Activated CD4-positive, alpha-beta T cell treated with anti-CD3 and anti-CD28 coated beads for 4 hours (primary cell): ENCODE measurements around the gene GTPBP4.
"Not testable (repeated sequence)": the region's sequence is repeated elsewhere in the genome, so short reads cannot be mapped to it uniquely, and the experiment has no call there.

Source experiments
- DNase-seq, 2 donors: peaks; one replicate each; pipeline ENCODE4 v3.0.0-alpha.2; 2020

The GTPBP4 gene

DNA sequence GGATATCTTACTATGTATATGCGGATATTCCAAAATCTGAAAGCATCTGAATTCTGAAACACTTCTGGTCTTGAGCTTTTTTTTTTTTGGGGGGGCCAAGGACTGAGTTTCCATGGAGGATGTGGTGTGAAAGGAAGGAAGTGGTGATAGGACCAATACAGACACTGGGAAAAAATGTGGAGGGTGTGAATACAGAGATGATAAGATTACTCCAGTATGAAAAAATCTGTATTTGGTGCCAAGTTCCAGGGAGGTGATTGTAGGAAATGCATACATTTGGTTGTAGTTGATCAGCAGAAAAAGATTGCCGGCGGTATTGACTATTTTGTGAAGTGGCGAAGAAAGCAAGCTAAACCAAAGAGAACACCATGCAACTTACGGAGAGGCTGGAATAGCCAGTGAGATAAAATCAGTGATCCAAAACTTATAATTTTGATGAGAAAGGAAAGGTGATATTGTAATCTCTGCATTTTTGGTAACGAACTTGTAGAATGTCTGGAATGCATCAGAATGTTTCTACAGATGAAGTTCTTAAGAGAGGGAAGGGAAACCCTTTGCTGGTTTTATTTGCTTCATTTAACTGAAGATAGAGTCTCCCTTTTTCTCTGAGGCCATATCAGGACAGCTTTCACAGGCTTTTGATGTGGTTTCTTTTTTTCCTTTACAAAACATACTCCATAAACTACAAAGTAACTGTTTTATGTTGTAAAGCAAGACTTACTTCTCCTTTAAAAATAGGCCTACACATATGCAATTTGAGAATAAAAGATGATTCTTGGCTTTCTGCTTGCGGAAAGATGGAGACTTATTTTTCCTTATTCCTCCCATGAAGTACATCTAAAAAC lies 73.9 kb downstream of the GTPBP4 start:
- DNase-seq: no peak

DNA sequence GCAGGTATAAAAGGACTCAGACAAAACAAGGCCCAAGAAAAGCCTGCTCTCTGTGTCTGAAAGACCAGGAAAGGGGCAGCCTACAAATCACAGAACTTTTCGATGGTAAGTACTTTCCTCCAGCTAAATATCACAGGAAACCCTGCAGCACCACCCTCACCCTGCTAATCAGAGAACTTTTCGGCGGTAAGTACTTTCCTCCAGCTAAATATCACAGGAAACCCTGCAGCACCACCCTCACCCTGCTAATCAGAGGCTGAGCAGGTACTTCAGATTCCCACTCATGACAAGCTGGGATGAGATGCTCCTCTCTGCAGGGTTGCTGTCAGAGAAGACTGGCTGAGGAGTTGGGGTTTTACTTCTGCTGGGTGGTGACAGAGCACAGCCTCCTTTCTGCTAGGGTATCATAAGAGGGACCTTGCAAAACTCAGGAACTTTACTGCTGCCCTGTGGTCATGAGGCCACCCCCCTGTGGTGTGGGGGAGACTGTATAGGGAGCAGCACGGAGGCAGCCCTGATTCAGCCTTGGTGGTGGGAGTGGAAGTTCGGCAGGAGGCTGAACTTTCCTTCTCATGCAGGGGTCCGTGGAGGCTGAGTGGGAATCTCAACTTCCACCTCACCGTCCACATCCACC lies 75.1 kb downstream of the GTPBP4 start:
- peak; percentile 14 to 24 for DNase-seq

DNA sequence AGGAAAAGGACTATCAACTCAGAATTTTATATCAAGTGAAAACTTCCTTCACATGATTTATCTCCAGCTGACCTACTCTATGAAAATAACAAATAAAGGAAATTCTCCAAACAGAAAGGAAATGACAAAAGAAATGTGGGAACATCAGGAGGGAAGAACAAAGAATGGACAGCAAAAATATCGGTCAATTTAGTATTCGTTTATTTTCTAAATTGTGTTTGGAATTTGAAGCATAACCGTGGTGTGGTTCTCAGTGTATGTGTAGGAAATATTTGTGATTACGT lies 76.7 kb downstream of the GTPBP4 start:
- DNase-seq: no peak

DNA sequence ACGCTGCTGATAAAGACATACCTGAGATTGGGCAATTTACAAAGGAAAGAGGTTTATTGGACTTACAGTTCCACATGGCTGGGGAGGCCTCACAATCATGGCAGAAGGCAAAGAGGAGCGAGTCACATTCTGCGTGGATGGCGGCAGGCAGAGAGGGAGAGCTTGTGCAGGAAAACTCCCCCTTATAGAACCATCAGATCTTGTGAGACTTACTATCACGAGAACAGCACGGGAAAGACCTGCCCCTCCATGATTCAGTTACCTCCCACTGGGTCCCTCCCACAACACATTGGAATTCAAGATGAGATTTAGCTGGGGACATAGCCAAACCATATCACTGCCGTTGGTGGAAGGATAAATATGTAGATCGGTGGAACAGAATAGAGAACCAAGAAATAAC lies 78.5 kb downstream of the GTPBP4 start:
- not testable (repeated sequence) for DNase-seq

DNA sequence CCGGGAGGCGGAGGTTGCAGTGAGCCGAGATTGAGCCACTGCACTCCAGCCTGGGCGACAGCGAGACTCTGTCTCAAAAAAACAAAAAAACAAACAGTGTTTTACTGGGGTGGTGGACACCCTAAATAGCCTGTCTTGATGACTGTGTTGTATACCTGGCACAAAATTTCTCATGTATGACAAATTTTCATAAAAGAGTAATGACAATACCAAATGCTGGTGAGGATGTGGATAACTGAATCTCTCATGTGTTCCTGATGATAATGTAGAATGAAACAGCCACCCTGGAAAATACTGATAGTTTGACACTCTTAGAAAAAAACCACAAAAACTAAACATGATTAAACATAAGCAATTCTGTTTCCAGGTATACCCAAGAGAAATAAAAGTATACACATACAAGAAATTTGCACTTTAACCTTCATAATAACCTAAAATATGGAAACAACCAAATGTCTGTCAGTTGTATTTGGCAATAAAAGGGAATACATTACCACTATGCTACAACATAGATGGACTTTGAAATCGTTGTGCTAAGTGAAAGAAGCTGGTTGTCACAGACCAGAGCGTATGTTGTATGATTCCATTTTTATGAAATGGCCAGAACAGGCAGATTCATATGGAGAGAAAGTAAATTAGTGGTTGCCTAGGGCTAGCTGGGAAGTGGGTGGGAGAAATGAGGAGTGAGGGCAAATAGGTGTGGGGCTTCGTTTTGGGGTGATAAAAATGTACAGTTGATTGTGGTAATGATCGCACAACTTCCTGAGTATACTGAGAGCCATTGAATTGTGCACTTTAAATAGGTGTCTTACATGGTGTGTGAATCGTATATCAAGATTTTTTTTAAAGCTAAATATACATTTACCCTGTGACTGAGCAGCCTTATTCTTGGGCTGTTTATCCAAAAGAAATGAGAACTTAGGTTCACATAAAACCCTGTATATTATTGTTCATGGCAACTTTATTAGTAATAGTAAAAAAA lies 80.4 kb downstream of the GTPBP4 start:
- DNase-seq: no peak
